ENCODE measurements around the gene DNM2.
"Not testable (repeated sequence)": the region's sequence is repeated elsewhere in the genome, so short reads cannot be mapped to it uniquely, and the experiment has no call there.

The DNM2 gene

DNA sequence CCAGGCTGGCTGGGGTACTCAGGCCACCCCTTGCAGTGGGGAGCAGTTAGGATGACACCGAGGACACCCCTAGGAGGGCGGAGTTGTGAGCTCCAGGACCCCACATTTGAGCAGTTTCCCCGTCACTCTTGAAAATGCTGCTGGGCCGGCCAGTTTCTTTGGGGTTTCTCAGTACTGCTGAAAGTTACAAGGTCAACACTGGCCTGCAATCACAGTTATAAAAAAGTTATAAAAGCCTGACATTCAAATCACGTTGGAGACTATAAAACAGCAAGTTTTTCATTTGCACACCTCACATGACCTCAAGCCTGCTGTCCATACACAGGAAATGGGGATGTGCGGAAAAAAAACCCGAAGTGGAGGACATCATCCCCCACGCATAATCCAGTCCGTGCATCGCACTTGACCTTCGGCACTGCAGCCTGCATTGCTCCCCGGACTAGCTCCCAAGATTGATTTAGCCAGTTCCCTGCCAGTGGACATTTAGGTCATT is 27.0 kb downstream of the DNM2 start:
- no peak for TF ChIP-seq EZH2phosphoT487 (IDR thresholded peaks at IDR 0.05; ENCODE audit: low read length)
- no peak overlapping the region for H3K27ac ChIP-seq (ENCODE audit: low read length)

GRCh38 chr19:10746437-10746836 is 28.6 kb downstream of the DNM2 start:
- H3K9me2 ChIP-seq (replicated peaks; ENCODE audit: insufficient read depth, low read length); H3K4me1 ChIP-seq (ENCODE audit: low read length); H3K4me3 ChIP-seq (ENCODE audit: low read length); H3F3A ChIP-seq (ENCODE audit: insufficient read depth, low read length); H3K36me3 ChIP-seq (replicated peaks; ENCODE audit: insufficient read depth, low read length); DNase-seq; H3K9me3 ChIP-seq (replicated peaks; ENCODE audit: insufficient read depth, low read length); H2AFZ ChIP-seq (ENCODE audit: low read length); H3K9ac ChIP-seq (ENCODE audit: low read length); H3K4me2 ChIP-seq (ENCODE audit: low read depth, low read length); H3K27ac ChIP-seq (ENCODE audit: low read length); H3K27me3 ChIP-seq (replicated peaks; ENCODE audit: insufficient read depth, low read length): not testable (repeated sequence)
- Histone ChIP-seq H4K20me1 (ENCODE audit: insufficient read depth, low read length) (peaks cover 11% of the 10 kb centered on the region; the same call in 1 of the 2 replicates), H3K79me2 (ENCODE audit: low read length) (peaks cover 93% of the 10 kb centered on the region)

More for the DNA sequence above, 27.0 kb downstream of the DNM2 start:
- peaks cover 93% of the 10 kb centered on the region for H3K79me2 ChIP-seq (ENCODE audit: low read length)
- H4K20me1 ChIP-seq (ENCODE audit: insufficient read depth, low read length), result peaks cover 11% of the 10 kb centered on the region; the same call in 1 of the 2 replicates
- no peaks in the 10 kb centered on the region for H3K9me2 ChIP-seq (replicated peaks; ENCODE audit: insufficient read depth, low read length)
- no peak overlapping the region for H2AFZ ChIP-seq (ENCODE audit: low read length)
- no peaks in the 10 kb centered on the region for H3K27me3 ChIP-seq (replicated peaks; ENCODE audit: insufficient read depth, low read length)
- H3K4me2 ChIP-seq (ENCODE audit: low read depth, low read length), result no peak overlapping the region
- no peak overlapping the region for H3K4me3 ChIP-seq (ENCODE audit: low read length)
- DNase-seq, result no peak
- H3K9me3 ChIP-seq (replicated peaks; ENCODE audit: insufficient read depth, low read length), result no peaks in the 10 kb centered on the region
- H3K36me3 ChIP-seq (replicated peaks; ENCODE audit: insufficient read depth, low read length), result no peaks in the 10 kb centered on the region
- H3K4me1 ChIP-seq (ENCODE audit: low read length), result no peaks in the 10 kb centered on the region
- no peaks in the 10 kb centered on the region for H3F3A ChIP-seq (ENCODE audit: insufficient read depth, low read length)
- H3K9ac ChIP-seq (ENCODE audit: low read length), result no peak overlapping the region

DNA sequence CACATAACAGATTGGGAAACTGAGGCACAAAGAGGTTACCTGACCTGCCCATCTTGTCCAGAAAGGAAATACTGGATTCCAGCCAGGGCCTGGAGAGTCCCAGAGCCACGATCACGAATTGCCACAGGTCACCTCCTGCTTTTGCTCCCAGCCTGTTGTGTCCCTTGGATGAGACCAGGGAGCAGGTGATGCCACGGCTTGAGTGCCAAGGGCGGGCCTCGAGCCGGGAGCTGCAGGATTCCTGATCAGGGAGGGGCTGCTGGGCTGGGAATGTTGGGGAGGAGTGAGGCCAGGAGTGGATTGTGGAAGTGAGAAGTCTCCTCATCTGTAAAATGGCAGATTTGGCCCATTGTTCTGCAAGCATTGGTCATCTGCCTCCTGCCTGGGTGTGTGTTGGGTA is 29.4 kb downstream of the DNM2 start:
- H3K79me2 ChIP-seq (ENCODE audit: low read length), result peaks cover 94% of the 10 kb centered on the region
- DNase-seq, result no peak
- TF ChIP-seq, protein P1, sequence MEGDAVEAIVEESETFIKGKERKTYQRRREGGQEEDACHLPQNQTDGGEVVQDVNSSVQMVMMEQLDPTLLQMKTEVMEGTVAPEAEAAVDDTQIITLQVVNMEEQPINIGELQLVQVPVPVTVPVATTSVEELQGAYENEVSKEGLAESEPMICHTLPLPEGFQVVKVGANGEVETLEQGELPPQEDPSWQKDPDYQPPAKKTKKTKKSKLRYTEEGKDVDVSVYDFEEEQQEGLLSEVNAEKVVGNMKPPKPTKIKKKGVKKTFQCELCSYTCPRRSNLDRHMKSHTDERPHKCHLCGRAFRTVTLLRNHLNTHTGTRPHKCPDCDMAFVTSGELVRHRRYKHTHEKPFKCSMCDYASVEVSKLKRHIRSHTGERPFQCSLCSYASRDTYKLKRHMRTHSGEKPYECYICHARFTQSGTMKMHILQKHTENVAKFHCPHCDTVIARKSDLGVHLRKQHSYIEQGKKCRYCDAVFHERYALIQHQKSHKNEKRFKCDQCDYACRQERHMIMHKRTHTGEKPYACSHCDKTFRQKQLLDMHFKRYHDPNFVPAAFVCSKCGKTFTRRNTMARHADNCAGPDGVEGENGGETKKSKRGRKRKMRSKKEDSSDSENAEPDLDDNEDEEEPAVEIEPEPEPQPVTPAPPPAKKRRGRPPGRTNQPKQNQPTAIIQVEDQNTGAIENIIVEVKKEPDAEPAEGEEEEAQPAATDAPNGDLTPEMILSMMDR (IDR thresholded peaks at IDR 0.05; ENCODE audit: low read length), result no peak
- TF ChIP-seq EZH2phosphoT487 (IDR thresholded peaks at IDR 0.05; ENCODE audit: low read length) (no peak), EZH2 (optimal IDR thresholded peaks at IDR 0.05; ENCODE audit: low read depth, low read length) (no peak)
- H3F3A ChIP-seq (ENCODE audit: insufficient read depth, low read length), result no peaks in the 10 kb centered on the region
- no peaks in the 10 kb centered on the region for H3K27me3 ChIP-seq (replicated peaks; ENCODE audit: insufficient read depth, low read length)
- H3K9me3 ChIP-seq (replicated peaks; ENCODE audit: insufficient read depth, low read length), result no peaks in the 10 kb centered on the region
- H3K9me2 ChIP-seq (replicated peaks; ENCODE audit: insufficient read depth, low read length), result no peaks in the 10 kb centered on the region
- no peak overlapping the region for H3K4me2 ChIP-seq (ENCODE audit: low read depth, low read length)
- peaks cover 6% of the 10 kb centered on the region; the same call in 1 of the 2 replicates for H4K20me1 ChIP-seq (ENCODE audit: insufficient read depth, low read length)
- no peak overlapping the region for H3K27ac ChIP-seq (ENCODE audit: low read length)
- no peaks in the 10 kb centered on the region for H3K36me3 ChIP-seq (replicated peaks; ENCODE audit: insufficient read depth, low read length)
- H2AFZ ChIP-seq (ENCODE audit: low read length), result no peak overlapping the region
- H3K9ac ChIP-seq (ENCODE audit: low read length), result no peak overlapping the region
- H3K4me1 ChIP-seq (ENCODE audit: low read length), result no peaks in the 10 kb centered on the region
- no peak overlapping the region for H3K4me3 ChIP-seq (ENCODE audit: low read length)

DNA sequence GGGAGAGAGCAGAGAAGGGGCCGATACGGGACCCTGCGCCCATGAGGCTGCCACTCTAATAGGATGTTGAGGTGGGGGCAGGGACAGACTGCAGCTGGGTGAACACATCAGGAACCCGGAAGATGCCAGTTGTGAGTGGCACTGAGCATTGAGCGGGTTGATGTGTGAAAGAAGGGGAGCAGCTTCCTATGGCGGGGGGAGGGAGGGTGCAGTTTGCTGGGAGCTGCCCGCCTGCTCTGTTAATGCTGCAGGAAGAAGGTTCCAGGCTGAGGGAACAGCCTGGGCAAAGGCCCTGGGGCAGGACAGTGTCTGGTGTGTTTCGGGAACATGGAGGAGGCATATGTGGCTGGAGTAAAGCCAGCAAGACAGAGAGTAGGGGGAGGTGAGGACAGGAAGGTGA is 29.8 kb downstream of the DNM2 start:
- H3K27ac ChIP-seq (ENCODE audit: low read length), result no peak overlapping the region

More for the DNA sequence above, 29.8 kb downstream of the DNM2 start:
- Histone ChIP-seq H3K9ac (ENCODE audit: low read length) (no peak overlapping the region), H3K9me2 (replicated peaks; ENCODE audit: insufficient read depth, low read length) (no peaks in the 10 kb centered on the region), H3F3A (ENCODE audit: insufficient read depth, low read length) (no peaks in the 10 kb centered on the region), H3K4me3 (ENCODE audit: low read length) (no peak overlapping the region), H3K9me3 (replicated peaks; ENCODE audit: insufficient read depth, low read length) (no peaks in the 10 kb centered on the region), H3K4me1 (ENCODE audit: low read length) (no peaks in the 10 kb centered on the region), H3K36me3 (replicated peaks; ENCODE audit: insufficient read depth, low read length) (no peaks in the 10 kb centered on the region), H4K20me1 (ENCODE audit: insufficient read depth, low read length) (peaks cover 4% of the 10 kb centered on the region; the same call in 1 of the 2 replicates), H3K27me3 (replicated peaks; ENCODE audit: insufficient read depth, low read length) (no peaks in the 10 kb centered on the region), H3K79me2 (ENCODE audit: low read length) (peaks cover 94% of the 10 kb centered on the region), H2AFZ (ENCODE audit: low read length) (no peak overlapping the region), H3K4me2 (ENCODE audit: low read depth, low read length) (no peak overlapping the region)
- DNase-seq, result no peak
- TF ChIP-seq EZH2phosphoT487 (IDR thresholded peaks at IDR 0.05; ENCODE audit: low read length) (no peak), EZH2 (optimal IDR thresholded peaks at IDR 0.05; ENCODE audit: low read depth, low read length) (no peak)
- TF ChIP-seq, protein P1 (IDR thresholded peaks at IDR 0.05; ENCODE audit: low read length), result no peak
